Fibroblast of gingiva (primary cell): Measurements from ENCODE around the gene SLC7A6OS.
A peak's percentile ranks its signal among the peaks of the same experiment; 100 is the strongest.

Experiments
- DNase-seq: peaks from one replicate; pipeline ENCODE4 v3.0.0-alpha.2; 2011; ENCODE audit warnings: low read depth

The SLC7A6OS gene

DNA sequence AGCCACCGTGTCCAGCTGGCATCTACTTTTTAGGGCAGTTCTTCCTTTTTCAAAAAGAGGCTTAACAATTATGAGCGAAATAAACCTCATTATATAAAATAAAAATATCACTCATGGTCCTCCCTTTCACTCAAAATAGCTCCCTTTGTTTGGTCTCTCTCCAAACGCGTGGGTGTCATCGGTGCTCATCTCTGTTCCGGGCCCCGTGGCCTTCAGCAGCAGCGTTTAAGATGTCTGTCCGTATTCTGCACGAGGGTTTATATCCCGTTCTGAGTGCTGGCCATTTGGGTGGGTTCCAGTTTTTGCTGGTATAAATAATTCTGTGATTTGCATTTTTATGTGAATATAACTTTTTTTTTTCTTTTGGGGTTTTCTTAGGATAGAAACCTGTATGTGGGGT, 33.5 kb upstream of the SLC7A6OS start:
- no peak for DNase-seq

DNA sequence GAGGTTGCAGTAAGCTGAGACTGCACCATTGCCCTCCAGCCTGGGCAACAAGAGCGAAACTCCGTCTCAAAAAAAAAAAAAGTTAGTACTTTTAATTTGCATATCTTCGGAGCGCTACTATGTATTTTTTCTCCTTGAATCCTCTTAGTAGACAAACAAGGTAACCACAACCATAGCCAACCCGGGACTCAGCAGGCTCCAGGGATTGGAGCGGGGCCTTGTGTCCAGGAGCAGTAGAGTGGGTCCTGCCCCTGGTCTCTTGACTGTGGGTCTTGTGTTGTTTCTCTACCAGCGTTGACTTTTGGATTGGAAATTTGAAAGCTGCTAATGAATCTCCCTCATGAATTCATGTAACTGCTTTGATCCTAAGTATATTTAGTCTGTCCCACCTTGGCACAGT, 32.4 kb upstream of the SLC7A6OS start:
- DNase-seq: no peak

DNA sequence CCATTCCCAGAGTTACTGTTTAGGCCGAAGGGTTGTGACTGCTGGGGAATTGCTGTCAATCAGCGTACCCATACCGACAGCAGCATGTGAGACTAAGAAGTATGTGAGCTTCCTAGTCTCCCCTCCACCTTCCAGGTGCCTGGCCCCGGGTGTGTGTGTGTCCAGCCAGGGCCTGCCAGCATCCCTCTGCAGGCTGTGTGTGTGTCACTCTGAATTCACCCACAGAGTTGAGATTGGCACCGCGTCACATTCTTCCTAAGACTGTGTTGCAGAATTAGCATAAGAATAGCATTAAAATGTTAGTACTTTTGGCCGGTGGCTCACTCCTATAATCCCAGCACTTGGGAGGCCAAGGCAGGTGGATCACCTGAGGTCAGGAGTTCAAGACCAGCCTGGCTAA, 31.9 kb upstream of the SLC7A6OS start:
- no peak for DNase-seq

DNA sequence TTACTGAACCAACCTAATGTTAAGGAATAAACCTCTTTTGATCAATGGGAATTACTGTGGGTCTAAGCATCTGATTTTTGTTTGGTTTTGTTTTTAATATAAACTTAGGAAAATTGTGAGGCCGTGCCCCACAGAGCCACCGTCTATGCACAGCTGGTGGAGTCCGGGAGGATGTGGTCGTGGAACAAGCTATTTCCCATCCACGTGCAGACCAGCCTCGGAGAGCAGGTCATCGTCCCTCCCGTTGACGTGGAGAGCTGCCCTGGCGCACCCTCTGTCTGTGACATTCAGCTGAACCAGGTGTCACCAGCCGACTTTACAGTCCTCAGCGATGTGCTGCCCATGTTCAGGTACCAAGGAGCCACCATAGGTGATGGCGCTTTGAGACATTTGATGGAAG, 28.5 kb upstream of the SLC7A6OS start:
- no peak for DNase-seq

DNA sequence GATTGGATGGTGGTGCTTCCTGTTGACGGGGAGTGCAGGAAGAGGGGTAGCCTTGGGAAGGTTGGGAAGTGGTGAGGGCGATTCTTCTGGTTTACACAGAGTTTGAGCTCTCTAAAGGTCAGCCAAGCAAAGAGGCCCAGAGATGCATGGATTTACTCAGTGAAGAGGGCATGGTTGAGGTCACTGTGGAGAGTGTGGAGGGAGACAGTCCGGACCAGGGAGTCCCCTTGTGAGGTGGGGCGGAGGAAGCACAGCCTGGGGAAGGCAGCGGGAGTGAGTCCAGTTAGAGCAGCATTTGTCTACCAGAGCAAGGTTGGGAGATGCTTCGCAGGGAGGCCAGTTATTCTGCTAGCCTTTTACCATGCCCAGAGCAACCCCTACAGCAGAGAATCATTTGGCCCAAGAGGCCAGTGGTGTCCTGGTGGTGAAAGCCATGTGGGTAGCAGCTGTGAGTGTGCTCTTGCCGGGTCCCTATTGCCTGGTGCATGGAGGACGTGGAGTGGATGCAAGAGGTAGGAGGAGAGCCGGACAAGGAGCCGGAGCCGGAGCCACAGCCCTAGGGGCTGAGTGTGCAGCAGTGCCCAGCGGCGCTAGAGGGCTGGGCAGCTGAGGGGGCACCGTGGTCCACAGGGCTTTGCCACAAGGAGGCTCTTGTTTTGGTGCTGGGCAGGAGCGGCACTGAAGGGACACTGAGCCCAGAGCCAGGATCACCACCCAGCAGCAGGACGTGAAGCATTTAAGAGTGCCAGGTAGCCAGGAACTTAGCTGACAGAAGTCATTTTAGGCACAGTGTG, 27.8 kb upstream of the SLC7A6OS start:
- no peak for DNase-seq

DNA sequence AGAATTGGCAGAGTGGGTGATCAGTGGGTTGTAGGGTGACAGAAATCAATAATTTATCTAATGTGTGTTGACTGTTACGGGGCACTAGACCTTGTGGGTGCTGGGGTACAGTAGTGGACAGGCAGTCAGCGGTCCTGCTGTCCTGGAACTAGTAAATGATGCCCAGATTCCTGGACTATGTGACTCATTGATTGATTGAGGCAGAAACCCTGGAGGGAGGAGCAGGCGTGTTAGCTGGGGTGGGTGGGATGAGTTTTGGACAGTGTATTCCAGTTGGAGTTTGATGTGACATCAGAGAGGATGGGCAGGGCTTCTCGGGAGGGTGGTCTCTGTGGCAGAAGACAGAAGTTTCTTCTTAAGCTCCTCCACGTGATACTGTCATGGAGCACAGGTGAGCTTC, 24.4 kb upstream of the SLC7A6OS start:
- DNase-seq: no peak

DNA sequence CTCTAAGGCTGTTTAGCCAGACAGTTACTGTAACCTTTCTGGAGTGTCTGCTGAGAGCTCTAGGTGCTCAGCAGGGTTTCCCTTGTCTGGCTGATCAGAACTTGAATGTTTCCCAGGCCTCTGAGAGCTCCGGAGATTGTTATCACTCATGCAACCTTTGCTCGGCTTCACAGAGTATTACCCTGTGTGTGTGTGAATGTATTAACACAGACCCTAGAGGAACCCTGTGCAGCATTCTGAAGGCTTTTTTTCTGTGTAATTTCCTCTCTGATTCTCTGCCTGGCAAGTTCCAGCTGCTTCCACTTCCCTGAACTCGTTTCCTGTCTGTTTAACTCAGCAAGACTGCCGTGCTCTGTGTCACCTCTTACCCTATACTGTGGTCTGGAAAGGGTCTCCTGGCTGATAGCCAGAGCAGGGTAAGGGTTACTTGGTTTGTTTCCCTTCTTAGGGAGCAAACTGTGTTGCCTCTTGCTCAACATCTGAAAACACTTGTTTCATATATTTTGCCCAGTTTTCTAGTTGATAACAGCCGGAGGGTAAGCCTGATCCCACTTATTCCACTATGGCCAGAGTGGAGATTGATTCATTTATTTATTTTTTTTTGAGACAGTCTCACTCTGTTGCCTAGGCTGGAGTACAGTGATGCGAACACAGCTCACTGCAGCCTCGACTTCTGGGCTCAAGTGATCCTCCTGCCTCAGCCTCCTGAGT, 21.8 kb upstream of the SLC7A6OS start:
- no peak for DNase-seq

DNA sequence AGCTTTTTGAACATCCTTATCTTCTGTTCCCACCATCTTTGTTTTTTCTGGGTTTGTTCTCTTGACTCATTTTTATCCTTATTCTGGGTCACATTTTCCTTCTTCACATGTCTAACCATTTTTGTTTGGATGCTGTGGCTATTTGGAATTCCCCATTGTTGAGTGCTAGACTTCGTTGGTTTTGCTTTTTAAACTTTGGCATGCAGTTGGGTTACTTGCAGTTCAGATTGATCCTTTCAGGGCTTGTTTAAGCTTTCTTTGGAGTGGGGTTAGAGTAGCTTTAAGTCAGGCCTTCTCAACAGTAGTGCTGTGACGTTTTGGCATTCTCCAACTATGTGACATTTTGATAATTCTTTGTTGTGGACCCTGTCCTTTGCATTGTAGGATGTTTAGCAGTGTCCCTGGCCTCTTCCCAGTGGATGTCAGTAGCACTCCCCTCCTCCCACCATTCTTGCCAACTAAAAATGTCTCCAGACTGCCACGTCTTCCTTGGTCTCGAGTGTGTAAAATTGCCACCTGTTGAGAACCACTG, 21.2 kb upstream of the SLC7A6OS start:
- DNase-seq: peak; percentile 8

DNA sequence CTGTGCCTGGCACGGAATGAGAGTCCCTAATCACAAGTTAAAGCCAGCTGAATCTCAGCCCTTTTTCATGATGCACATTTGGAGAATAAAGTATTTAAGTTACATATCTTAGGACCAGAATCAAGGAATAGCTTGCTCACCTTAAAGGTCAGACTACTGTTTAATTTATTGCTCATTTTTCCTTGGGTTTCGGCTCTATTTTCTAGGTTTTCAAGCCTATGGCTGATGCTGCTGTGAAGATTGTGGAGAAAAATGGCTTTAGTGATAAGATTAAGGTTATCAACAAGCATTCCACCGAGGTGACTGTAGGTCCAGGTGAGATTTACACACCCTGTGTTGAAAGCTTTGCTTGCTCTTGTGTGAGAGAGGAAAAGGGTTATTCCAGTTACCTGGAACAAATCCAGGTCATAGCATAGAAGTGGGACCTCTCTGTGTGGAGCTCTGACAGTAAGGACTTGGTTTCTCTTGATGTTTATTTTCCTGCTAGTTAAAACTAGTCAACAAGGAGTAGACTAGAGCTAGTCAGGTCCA, 18.2 kb upstream of the SLC7A6OS start:
- DNase-seq: no peak

DNA sequence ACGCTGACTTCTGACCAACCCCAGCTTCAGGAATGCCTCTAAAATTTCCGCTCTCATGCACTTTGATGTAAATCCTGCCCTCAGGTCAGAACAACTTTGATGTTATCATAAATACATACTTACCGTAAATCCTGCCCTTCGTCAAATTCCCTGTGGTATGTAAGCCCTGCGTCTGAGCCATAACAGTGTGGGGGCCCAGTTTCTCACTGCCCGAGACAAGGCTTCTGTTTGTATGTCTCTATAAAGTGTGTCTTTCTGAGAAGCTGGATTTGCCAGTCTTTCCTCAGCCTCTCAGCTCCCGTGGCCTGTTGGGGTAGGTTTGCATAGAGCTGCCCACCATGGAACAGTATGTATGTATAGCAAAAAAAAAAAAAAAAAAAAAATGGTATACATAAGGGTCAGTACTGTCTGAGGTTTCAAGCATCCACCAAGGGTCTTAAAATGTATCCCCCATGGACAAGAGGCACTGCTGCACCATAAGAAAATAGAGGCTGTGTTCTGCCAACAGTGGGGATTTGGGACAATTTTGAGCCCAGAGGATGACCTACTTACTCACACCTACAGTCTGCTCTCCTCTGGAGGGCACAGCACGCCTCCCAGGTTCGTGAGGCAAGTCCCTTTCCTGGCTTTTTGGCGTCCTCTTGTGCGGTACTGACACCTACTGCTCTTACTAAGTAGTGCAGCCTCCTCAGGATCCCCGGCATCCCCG, 17.6 kb upstream of the SLC7A6OS start:
- DNase-seq: peak; percentile 75

DNA sequence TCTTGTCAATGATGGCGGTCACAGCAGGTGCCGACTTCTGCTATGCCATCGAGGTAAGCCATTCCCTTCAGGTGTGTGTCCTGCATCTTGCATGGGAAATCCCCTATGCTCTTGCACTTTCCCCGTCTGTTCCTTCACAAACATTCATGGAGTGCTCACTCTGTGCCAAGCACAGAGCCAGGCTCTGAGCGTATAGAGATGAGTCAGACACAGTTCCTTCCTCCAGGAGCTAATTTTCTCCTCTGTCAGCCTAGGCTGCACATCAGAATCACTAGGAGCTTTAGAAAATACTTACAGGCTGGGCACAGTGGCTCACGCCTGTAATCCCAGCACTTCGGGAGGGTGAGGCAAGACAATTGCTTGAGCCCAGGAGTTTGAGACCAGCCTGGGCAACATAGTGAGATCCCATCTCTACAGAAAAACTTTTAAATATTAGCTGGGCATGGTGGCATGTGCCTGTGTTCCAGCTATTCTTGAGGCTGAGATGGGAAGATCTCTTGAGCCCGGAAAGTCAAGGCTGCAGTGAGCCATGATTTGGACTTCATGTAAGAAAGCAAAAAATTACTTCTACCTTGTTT, 14.1 kb upstream of the SLC7A6OS start:
- DNase-seq: no peak

DNA sequence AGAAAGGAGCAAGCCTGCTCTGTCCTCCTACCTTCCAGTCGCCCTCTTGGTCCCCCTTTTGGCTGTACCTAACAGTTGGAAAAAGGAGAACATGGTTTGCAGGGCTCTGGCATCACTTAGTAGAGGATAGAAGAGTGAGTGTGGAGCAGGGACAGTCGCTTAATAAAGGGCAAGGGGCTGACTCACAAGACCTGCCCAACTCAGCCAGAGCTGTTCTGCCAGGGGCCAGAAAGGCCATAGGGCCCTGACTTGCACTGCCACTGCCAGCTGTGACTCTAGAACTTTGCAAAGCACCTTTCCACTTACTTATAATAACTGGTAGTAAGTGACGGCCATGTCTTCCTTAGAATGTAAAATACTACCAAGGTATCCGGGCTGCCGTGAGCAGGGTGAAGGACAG, 13.6 kb upstream of the SLC7A6OS start:
- no peak for DNase-seq

DNA sequence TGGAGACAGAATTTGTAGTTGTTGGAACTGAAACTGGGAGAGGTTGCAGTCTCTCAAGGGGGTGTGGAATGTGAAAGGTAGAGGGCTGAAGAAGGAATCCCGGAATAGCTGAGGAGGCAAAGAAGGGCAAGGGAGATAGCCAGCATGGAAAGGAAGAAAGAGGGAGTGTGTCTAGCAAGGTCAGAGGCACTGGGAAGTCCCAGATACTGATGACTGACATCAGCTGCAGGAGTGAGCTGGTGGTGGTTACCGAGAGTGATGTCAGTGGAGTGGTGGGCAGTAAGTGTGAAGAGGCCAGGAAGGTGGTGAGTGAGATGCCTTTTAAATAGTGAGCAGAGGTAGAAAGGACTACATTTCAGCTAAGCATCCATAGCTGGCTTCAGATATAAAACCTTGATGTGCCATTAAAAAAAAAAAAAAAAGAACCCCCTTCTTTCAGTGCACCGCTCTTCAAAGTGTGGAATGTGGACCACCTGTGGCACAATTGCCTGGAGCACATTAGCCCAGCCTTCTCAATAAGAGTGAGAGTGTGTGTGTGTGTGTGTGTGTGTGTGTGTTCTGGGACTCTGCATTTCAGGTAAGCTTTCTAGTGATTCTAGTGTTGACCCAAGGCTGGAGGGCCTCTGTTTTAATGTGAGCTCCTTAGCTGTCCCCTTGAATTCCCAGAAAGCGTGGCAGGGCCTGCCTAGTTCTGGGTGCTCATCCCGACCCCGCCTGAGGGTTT, 8.6 kb upstream of the SLC7A6OS start:
- DNase-seq: no peak

DNA sequence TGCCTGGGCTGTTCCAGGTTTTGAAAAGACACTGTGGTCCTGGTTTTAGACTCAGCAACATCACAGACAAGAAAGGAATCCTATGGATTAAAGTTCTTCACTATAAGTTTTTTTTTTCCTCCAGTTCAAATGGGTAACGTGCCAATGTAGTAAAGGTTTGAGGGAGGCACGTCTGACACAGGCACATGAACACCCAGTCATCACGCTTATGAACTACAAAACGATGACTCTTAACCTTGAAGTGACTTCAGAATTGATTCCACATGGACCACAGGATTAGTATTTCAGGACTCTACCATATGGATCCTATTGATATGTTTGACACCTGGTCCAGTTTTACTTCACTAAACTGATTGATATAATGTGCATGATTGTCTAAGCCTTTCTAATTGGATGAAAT, 2.4 kb upstream of the SLC7A6OS start:
- DNase-seq: no peak

DNA sequence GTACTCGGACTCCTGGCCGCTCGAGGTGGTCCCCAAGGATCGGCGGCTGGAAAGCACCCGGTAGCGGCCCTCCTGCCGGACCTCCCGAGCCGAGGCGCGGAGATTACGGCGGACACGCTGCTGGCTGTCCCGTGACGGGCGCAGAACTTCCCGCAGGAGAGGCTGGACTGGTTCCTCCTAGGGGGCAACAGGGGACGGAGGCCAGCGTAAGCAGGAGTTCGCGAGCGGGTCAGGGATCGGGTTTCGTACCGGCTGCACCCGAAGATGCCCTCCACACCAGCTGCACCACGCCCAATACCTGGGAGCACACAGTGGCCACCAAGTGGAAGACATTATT, 341 bp downstream of the SLC7A6OS start:
- DNase-seq: no peak

DNA sequence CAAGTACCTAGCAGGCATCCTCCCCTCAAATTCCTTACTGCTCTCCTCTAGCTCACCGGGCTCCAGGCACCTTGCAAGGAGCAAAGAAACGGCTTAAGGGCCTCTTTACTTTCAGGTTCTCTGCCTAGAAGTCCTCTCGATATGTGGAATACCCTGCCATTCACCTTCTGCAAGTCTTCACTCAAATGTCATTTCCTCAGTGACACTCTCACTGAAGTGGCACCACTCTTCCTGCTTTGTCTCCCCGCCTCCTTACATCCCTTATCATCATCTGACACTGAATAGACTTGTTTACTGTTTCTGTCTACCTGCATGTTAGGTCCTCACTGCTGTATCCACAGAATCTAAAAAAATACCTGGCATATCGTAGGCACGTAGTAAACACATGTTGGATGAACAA, 947 bp downstream of the SLC7A6OS start:
- no peak for DNase-seq

DNA sequence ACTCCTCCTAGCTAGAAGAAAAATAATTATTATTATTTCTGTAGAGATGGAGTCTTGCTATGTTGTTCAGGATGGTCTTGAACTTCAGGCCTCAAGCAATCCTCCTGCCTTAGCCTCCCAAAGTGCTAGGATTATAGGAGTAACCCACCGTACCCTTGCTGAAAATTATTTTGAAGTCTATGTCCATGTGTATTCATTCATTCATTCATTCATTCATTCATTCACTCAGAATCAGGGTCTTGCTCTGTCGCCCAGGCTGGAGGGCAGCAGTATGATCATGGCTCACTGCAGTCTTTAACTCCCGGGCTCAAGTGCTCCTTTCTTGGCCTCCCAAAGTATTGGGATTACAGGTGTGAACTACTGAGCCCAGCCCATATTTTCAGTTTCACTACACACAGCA, 4.1 kb downstream of the SLC7A6OS start:
- no peak for DNase-seq

DNA sequence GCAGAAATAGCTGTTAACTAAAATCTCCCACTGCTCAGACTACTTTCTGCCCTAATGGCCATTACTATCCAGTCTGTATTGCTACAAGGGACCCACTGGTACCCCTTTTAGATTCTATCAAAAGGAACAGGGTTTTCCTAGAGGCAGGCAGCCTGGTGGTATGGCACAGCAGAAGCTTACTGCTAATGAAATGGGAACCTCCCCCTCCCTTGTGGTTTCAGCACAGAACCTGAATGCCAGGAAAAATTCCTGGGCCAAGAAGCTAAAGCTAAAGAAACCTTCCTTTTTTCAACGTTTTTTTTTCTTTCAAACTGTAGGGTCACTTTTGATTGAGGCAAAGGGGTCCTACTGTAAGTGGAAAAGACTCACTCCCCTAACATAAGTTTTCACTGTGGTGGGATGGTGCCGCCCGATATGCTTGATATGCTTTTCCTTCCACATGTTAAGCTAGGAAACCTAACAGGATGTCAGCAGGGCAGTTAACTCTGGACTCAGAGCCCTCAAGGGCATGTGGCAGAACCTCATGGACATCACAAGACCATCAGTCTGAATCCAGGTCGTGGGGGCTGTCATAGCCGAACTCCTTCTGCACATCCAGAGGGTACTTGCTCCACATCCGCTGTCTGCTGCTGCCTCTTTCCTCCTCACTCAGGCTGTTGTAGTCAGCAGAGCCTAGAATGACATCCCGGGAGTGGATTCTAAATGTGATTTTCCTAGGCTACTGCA, 9.8 kb downstream of the SLC7A6OS start:
- DNase-seq: no peak

DNA sequence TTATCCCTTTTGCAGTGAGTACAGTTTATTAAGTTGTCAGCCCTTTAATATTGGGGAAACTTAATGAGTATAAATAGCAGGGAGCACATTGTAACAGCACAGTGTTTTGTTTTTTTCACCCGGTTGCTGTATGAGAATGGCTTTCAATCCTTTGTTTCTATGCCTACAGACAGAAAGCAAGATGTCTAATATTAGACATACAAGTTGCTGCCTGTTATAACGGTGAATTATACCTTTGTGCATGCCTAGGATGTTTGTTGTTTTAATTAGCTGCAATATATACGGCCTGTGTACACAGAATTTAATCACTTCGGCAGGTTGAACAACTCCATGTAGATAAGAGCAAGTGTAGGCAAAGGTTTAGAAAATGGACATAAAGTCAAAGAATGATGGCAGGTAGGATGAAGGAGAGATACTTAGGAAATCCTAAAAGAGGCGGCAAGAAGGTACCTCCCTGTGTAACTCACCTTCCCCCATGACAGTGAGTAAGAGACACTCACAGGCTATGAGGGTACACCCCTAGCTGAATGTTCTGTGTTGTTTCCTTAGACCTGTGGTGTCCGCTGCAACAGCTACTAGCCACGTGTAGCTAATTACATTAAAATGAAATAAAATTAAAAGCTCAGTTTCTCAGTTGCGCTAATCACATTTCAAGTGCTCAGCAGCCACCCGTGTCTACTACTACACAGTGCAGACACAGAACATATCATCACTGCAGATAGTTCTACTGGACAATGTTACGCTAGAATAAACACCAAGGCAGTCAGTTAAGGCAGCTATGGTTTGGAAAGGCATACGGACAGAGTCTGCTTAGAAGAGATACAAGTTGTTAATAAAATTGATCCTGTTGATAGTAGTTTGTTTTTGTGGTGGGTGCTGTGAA, 10.9 kb downstream of the SLC7A6OS start:
- no peak for DNase-seq
